ENCODE results near the gene TCERG1L. TPM values are rescaled to one million over a fixed set of nuclear protein-coding genes. Genes with fewer than 3 reads are reported as not detected.

TCERG1L gene
- total RNA-seq, 4 donors from 2014 or later = not detected

DNA sequence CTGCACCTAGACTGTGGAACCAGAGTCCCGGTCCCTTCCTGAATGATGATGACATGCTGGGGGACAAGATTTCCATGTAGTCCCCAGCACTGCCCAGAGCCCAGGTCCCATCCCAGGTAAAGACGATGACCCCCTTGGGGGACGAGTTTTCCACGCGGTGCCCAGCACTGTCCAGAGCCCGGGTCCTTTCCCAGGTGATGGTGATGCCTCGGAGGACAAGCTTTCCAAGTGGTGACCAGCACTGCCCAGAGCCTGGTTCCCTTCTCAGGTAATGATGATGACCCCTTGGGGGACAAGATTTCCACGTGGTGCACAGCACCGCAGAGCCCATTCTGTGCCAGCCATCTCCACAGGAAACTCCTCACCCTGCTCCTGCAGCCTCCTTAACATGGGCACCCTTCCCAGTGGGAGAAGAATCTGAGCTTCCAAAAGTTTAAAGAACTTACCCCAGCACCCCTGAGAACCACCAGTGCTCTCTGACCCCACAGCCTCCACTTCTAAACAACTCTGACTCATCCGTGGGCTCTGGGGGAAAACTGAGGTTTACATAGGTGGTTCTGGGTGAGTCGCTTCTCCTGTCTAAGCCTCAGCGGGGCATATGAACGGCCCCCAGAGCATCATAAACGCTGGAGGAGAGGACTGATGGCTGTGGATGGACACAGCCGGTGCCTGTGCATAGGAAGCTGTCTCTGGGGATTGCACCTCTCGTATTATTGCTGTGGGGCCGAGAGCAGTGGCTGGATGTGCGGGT is 233.2 kb downstream of the TCERG1L start:
- Histone ChIP-seq H3K27ac (no peak overlapping the region), H3K36me3 (no peaks in the 10 kb centered on the region), H3K27me3 (no peaks in the 10 kb centered on the region), H3K4me1 (no peaks in the 10 kb centered on the region), H3K4me3 (no peak overlapping the region), H3K9me3 (no peaks in the 10 kb centered on the region)
- TF ChIP-seq, protein P1, sequence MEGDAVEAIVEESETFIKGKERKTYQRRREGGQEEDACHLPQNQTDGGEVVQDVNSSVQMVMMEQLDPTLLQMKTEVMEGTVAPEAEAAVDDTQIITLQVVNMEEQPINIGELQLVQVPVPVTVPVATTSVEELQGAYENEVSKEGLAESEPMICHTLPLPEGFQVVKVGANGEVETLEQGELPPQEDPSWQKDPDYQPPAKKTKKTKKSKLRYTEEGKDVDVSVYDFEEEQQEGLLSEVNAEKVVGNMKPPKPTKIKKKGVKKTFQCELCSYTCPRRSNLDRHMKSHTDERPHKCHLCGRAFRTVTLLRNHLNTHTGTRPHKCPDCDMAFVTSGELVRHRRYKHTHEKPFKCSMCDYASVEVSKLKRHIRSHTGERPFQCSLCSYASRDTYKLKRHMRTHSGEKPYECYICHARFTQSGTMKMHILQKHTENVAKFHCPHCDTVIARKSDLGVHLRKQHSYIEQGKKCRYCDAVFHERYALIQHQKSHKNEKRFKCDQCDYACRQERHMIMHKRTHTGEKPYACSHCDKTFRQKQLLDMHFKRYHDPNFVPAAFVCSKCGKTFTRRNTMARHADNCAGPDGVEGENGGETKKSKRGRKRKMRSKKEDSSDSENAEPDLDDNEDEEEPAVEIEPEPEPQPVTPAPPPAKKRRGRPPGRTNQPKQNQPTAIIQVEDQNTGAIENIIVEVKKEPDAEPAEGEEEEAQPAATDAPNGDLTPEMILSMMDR (IDR thresholded peaks at IDR 0.05) = no peak
- TF ChIP-seq POLR2A (IDR thresholded peaks at IDR 0.05) = no peak
- DNase-seq = no peak

DNA sequence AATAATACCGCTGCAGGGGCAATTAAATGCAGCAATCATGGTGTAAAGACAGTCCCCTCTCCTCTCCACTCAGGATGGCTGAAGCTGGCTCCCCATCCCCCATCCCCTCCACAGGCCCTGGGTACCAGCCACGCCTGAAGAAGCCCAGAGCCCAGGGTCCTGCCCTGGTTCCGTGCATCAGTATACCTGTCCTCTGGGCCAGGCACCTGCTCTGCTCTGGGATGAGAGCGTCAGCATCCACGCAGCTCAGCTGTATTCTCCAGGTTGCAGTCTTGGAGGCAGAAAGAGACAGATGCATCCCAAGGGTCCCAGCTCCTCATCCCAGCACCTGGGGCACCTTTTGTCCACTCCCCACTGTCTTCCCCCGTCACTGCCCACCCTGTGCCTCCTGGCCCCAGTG is 233.8 kb downstream of the TCERG1L start:
- Histone ChIP-seq H3K36me3 (no peaks in the 10 kb centered on the region), H3K4me3 (no peak overlapping the region), H3K4me1 (no peaks in the 10 kb centered on the region), H3K9me3 (no peaks in the 10 kb centered on the region), H3K27me3 (no peaks in the 10 kb centered on the region), H3K27ac (no peak overlapping the region)
- no peak for DNase-seq
- no peak for TF ChIP-seq POLR2A (IDR thresholded peaks at IDR 0.05)
- TF ChIP-seq, protein P1 (IDR thresholded peaks at IDR 0.05) = no peak

DNA sequence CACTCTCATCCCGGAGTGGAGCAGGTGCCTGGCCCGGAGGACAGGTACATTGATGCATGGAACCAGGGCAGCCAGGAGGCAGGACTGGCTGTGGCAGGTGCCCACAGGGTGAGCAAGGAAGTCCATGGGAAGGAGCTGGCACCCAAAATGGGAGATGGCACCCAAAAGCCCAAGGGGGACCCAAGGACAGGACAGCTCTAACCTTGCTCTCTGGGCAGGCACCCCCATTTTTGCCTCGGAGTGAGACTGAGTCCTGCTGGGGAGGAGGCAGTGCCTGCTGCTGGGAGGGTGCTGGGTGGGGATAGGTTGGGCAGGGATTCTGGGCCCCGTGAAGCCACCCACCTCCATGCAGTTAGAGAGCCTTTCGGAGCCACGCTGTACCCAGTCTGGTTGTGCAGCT is 234.5 kb downstream of the TCERG1L start:
- H3K36me3 ChIP-seq = no peaks in the 10 kb centered on the region
- H3K4me3 ChIP-seq = no peak overlapping the region
- TF ChIP-seq, protein P1 (IDR thresholded peaks at IDR 0.05) = no peak
- TF ChIP-seq POLR2A (IDR thresholded peaks at IDR 0.05) = no peak
- H3K9me3 ChIP-seq = no peaks in the 10 kb centered on the region
- H3K27me3 ChIP-seq = no peaks in the 10 kb centered on the region
- H3K27ac ChIP-seq = no peak overlapping the region
- no peak for DNase-seq
- H3K4me1 ChIP-seq = no peaks in the 10 kb centered on the region

DNA sequence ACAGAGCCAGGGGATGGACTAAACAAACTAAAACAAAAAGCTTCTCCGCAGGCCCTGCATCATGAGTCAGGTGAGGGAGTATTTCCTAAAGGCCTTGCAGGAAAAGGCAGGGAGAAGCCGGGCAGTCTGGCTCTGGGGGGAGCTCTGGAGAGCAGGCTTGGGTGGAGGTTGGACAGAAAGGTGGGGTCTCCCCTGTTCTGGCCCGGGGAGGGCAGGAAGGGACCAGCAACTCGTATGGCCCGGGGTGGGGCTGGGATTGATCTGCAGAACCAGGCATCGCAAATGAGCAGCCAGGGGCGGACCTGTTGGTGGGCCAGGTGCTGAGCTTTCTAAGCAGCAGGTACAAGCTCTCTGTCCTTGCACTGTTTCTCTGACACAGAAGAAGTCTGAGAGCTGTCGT is 235.2 kb downstream of the TCERG1L start:
- H3K9me3 ChIP-seq = no peaks in the 10 kb centered on the region
- no peaks in the 10 kb centered on the region for H3K27me3 ChIP-seq
- H3K4me1 ChIP-seq = no peaks in the 10 kb centered on the region
- no peak overlapping the region for H3K4me3 ChIP-seq
- TF ChIP-seq, protein P1 (IDR thresholded peaks at IDR 0.05) = no peak
- no peak for TF ChIP-seq POLR2A (IDR thresholded peaks at IDR 0.05)
- DNase-seq = no peak
- H3K36me3 ChIP-seq = no peaks in the 10 kb centered on the region
- H3K27ac ChIP-seq = no peak overlapping the region

DNA sequence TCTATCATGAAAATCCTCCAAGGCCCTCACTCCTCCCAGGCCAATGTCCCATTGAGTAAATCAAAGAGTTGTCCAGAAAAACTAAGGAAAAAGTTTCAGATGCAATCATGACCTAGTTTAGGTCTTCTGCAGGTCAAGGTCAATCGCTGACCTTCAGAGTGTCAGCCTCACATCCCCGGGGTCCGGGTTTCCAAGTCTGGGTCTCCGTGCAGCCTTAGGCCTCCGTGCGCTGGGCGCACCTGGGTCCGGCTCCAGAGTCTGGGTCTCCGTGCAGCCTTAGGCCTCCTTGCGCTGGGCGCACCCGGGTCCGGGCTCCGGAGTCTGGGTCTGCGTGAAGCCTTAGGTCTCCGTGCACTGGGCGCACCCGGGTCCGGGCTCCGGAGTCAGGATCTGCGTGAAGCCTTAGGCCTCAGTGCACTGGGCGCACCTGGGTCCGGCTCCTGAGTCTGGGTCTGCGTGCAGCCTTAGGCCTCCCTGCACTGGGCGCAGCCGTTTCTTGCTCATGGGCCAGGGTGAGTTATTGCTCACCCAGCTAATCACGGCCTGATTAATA is 236.2 kb downstream of the TCERG1L start:
- DNase-seq = no peak
- Histone ChIP-seq H3K27ac (no peak overlapping the region), H3K4me1 (no peaks in the 10 kb centered on the region), H3K9me3 (no peaks in the 10 kb centered on the region), H3K27me3 (no peaks in the 10 kb centered on the region), H3K36me3 (no peaks in the 10 kb centered on the region), H3K4me3 (no peak overlapping the region)
- TF ChIP-seq, protein P1 (IDR thresholded peaks at IDR 0.05) = no peak
- no peak for TF ChIP-seq POLR2A (IDR thresholded peaks at IDR 0.05)

Data from Peyer's patch (tissue), 4 donors.